Amygdala (tissue), 56 donors: Measurements from ENCODE around the gene FAM107A.
A peak's percentile ranks its signal among the peaks of the same experiment; 100 is the strongest.

Experiments
- DNase-seq, 56 donors: peaks; one replicate each; lab custom pipeline; 2025; lab: John Stamatoyannopoulos, UW

The FAM107A gene

GRCh38 chr3:58596834-58597518 lies 19.8 kb upstream of the FAM107A start:
- no peak for DNase-seq

DNA sequence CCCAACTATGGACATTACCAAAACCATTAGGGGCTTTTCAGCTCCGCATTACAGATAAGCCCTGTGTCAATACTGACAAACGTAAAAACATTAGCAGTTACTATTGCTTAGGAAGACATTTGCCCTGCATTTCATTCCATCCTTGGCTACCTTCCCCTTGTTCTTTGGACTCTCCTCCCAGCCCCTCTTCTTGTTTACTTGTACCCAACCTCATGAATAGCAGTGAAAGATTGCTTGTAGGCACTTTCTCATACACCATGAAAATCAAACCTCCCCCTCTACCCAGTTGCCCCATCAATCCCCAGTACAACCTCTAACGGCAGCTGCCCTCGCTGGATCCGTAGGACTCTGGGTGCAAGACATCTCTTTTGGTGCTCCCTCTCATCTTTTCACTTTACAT lies 16.9 kb upstream of the FAM107A start:
- DNase-seq = no peak

- no peak for DNase-seq
Measured at GRCh38 chr3:58591517-58592510, 14.6 kb upstream of the FAM107A start.

GRCh38 chr3:58588030-58588614 lies 10.9 kb upstream of the FAM107A start:
- DNase-seq = no peak

DNA sequence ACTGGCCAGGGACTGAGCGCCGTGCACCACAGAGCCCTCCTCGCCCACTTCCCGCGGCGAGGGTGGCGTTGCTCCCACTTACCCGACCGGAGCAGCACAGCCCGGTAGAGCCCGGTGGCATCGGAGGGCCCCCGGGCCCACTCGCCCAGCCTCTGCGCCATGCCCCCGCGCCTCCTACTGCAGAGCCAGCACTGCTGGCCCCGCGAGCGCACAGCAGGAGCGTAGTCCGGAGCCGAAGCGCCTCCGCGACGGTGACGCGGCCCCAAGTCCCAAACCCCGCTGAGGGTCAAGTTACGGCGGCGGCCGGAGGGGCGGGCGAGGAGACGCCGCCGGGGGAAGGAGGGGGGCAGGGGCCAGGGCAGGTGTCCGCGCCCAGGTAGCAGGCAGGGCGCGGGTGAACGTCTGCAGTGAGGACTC lies 9.6 kb upstream of the FAM107A start:
- DNase-seq = no peak

DNA sequence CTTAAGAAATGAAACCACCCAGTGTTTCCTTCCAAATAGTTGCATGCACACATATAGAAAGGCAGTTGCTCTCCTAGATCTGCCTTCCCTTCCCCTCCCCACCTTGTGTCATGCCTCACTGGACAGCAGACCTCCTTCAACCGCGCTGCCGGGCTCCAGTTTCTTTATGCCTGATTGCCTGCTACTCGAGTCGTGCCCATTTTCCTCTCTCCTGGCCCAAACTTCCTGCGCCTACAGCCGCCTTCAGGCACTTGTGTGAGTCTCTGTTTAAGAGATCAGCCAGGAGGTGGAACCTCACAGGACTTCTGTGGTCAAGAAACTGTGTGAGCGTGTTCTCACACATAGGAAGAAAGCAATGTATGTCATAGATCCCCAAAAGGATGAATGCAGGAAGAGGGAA lies 8.8 kb upstream of the FAM107A start:
- peak in 6 of 56 donors; percentile 16 to 43 (median 22) for DNase-seq

DNA sequence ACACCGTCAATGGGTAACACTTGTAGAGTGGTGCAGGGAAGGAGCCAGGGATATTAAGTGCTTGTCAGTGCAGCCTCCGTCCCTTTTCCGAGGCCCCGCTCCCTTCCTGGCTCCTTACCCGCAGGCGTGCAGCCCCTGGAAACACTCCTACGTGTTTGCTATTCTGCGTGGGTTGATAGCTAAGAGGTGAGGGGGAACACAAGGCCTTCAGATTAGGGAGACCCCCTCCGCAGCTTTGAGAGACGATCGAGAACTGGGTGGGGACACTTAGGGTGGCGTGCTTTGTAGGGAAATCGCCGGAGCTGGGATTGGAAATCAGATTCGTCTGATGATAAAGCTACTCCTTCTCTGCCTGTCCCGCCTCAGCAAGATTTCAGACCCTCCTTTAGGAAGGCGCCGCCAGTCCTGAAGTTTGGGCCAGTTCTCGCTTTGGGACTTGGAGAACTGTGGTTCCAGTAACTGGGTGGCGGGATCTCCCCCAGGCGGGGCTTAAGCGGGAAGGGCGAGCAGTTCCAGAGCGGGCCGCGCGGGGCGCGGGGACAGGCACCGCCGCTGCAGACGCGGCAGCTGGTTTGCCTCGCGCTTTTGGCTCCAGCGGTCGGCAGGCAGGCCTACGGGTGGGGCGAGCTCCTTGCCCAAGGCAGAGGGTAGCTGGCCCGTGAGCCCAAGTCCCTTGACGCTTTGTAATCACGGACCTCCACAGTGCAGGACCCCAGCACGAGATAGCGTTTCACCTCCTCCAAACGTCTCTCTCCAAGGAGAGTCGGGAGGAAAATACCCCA lies 8.0 kb upstream of the FAM107A start:
- DNase-seq = peak in 54 of 56 donors; percentile 22 to 81 (median 58)

DNA sequence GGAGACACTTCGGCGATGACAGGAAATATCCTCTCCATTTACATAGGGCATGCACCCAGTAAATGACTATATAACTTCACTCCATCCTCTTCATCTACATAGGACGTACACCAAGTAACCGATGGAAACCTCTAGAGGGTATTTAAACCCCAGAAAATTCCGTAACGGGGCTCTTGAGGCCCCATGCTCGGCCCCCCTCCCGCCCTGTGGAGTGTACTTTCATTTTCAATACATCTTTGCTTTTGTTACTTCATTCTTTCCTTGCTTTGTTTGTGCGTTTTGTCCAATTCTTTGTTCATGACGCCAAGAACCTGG lies 7.5 kb upstream of the FAM107A start:
- DNase-seq = no peak

DNA sequence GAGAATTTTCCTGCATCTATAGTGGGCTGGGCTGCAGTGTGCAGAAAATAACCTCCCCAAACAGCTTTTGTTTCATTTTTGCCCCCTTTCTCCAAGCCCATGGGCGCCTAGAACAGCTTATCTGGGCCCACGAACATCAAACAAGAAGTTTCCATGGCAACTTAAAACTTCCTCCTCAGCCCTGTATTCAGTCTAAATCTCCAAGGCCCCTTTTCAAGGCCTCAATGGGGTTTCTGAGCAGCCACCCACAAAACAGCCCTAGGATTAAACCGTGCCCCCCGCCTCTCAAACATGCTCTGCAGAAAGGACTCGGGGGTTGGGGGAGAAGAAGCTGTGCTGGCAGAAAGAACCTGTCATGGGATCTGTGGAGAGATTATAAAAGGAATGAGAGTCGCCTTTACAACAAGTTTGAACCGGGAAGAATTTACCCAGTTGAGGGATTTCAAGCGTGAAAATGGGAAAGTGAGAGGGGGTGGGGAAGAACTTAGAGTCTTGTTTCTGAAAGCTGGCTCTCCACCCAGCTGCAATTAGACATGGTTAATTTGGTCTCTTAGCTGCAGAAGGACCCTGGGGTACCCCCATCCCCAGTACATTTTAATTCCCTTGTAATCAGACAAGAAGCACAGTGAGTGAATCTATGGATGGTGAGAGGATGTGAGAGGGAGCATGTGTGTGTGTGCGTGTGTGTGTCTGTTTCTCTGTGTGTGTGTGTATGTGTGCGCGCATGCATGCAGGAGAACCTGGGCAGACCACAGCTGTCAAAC lies 4.3 kb upstream of the FAM107A start:
- DNase-seq = peak in 32 of 56 donors; percentile 5 to 73 (median 34)

GRCh38 chr3:58580826-58581327 lies 3.7 kb upstream of the FAM107A start:
- no peak for DNase-seq

- no peak for DNase-seq
Measured at GRCh38 chr3:58578873-58579272, 1.7 kb upstream of the FAM107A start.

- no peak for DNase-seq
Measured at GRCh38 chr3:58576716-58577115, 475 bp downstream of the FAM107A start.

- DNase-seq = peak in 14 of 56 donors; percentile 15 to 41 (median 28)
Measured at GRCh38 chr3:58575971-58576652, 1.1 kb downstream of the FAM107A start.

GRCh38 chr3:58574682-58575081 lies 2.5 kb downstream of the FAM107A start:
- DNase-seq = peak in 2 of 56 donors; percentile 20 to 40

- no peak for DNase-seq
Measured at GRCh38 chr3:58574106-58574505, 3.1 kb downstream of the FAM107A start.

- DNase-seq = peak in 2 of 56 donors; percentile 20 to 25
Measured at GRCh38 chr3:58573640-58574039, 3.6 kb downstream of the FAM107A start.

DNA sequence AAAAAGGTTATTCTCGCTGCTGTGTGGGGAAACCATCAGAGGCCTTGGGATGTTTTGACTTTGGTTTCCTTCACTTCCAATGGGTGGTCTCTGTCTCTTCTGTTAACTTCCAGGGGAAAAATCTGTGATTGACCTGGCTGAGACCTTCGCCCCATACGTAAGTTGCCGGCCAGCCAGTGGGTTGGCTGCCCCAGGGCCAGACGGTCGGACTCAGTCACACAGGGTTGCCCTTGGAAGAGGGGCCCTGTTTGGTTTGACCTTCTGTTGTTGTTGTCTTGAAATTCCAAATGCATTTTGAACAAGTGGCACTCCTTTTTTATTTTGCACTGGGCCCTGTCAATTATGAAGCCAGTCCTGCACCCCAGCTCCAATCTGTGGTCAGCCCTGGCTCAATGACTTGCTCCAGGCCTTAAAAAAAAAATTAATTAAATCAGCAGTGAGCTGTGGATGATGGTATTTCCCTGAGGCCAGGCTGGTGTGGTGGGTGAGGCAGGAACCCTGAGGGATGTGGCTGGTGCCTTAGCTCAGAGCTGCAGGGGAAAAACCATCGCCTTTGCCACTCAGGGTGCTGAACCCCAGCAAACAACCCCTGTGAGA lies 4.5 kb downstream of the FAM107A start:
- no peak for DNase-seq

DNA sequence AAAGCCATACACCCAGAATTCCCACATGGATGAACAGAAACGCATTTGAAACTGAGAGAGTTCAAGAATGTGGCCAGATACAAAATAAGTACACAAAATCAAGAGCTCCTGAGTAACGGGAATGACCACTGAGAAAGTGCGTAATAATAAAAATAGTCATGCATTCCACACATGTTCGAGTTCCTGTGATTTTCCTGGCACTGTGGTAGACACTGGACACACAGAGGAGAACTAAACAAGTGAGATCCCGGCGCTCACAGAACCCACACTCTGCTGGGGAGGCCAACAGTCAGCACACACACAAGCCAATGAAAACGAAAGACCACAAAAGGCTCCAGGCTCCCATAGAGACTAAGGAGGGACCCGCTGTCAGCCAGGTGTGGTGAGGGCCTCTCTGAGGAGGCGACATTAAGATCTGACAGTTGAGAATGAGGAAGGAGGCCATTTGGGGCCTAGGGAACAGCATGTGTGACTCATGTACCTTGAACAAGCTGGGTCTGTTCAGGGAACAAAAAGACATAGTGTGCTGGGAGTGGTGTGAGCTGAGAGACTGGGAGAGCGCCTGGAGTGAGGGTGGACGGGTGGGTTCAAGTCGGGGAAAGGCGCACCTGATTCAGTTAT lies 5.1 kb downstream of the FAM107A start:
- DNase-seq = no peak
